A549 (cell line): ENCODE measurements around the gene RPS6KC1. TPM values are rescaled to one million over a fixed set of nuclear protein-coding genes. Genes with fewer than 3 reads are reported as not detected.

Experiments used
- ATAC-seq, 2 experiments: fragments of 200-7000 bp in 1 of 2; fragments of >200 bp in 1 of 2; cut with Nextera tagmentation in 1 of 2; cut with Tn5 transposase in 1 of 2; 3 replicates each; pipeline versions ENCODE4 v1.8.0 to v1.9.1; 2018 to 2020; ENCODE audit warnings: mild to moderate bottlenecking in 1 of 2, moderate library complexity in 1 of 2
- CTCF ChIA-PET: fragments of 300-600 bp; sonication (Branson Sonifier 250); formaldehyde crosslinking; extraction: SDS; loops from one replicate; lab custom pipeline; 2021; ENCODE audit warnings: antibody characterized with exemption, inconsistent platforms; lab: Yijun Ruan, JAX
- POLR2A ChIA-PET: fragments of 350-600 bp; formaldehyde crosslinking; extraction: SDS; loops from one replicate; lab custom pipeline; 2021; ENCODE audit warnings: antibody characterized with exemption, inconsistent platforms; lab: Yijun Ruan, JAX
- DNase-seq, 2 experiments: peaks; one replicate each; pipeline versions ENCODE4 v3.0.0 to v3.0.0-alpha.2; 2011 to 2016; ENCODE audit warnings: low read depth in 1 of 2, low spot score in 1 of 2
- FAIRE-seq: peaks from 2 replicates; lab custom pipeline; 2011; peaks lifted over from hg19 to GRCh38; lab: Jason Lieb, UNC
- H3K27ac ChIP-seq, 2 experiments: fragments of >200 bp; sonication (Bioruptor Twin); formaldehyde crosslinking; 3 replicates each; pipeline ENCODE4 v1.5.1; 2016 to 2017
- H3K4me1 ChIP-seq: fragments of >200 bp; sonication (Bioruptor Twin); formaldehyde crosslinking; 3 replicates; pipeline ENCODE4 v1.6.1; 2016
- H3K4me2 ChIP-seq: fragments of >200 bp; sonication (Bioruptor Twin); formaldehyde crosslinking; 3 replicates; pipeline ENCODE4 v1.6.1; 2016
- H3K4me3 ChIP-seq: fragments of >200 bp; sonication (Bioruptor Twin); formaldehyde crosslinking; 3 replicates; pipeline ENCODE4 v1.5.1; 2016
- H3K9me3 ChIP-seq: fragments of >200 bp; sonication (Bioruptor Twin); formaldehyde crosslinking; 3 replicates; pipeline ENCODE4 v1.6.1; 2016
- ATOH8 ChIP-seq: fragments of 250-450 bp; sonication (Bioruptor Pico); IDR thresholded peaks from 2 replicates; pipeline ENCODE4 v1.5.0; 2020; ENCODE audit warnings: low read depth, mild to moderate bottlenecking, moderate library complexity
- CEBPB ChIP-seq, 2 experiments: fragments of >200 bp in 1 of 2; sonication (Bioruptor Twin) in 1 of 2; formaldehyde crosslinking in 1 of 2; IDR thresholded peaks; 2 replicates each; pipeline ENCODE4 v1.6.1; 2012 to 2016
- CTCF ChIP-seq: fragments of >200 bp; sonication (Bioruptor Twin); formaldehyde crosslinking; IDR thresholded peaks from 3 replicates; pipeline ENCODE4 v1.5.1; 2016
- EHMT2 ChIP-seq: fragments of 200-600 bp; sonication (generic); IDR thresholded peaks from 2 replicates; pipeline ENCODE4 v1.6.1; 2016; ENCODE audit warnings: antibody characterized with exemption, low read depth, mild to moderate bottlenecking, moderate library complexity
- ESRRA ChIP-seq: fragments of 150-350 bp; IDR thresholded peaks from 2 replicates; pipeline ENCODE4 v1.6.1; 2014; ENCODE audit warnings: mild to moderate bottlenecking, low read length, borderline replicate concordance
- FOXS1 ChIP-seq: fragments of 250-450 bp; sonication (Bioruptor Pico); IDR thresholded peaks from 2 replicates; pipeline ENCODE4 v1.5.0; 2020; ENCODE audit warnings: mild to moderate bottlenecking, moderate library complexity
- GATA3 ChIP-seq: IDR thresholded peaks from 2 replicates; pipeline ENCODE4 v1.6.1; 2012; ENCODE audit warnings: borderline replicate concordance
- HDAC2 ChIP-seq: fragments of 200-600 bp; sonication (generic); IDR thresholded peaks from 2 replicates; pipeline ENCODE4 v1.6.1; 2016
- HES2 ChIP-seq: fragments of >200 bp; sonication (Bioruptor Twin); formaldehyde crosslinking; IDR thresholded peaks from 2 replicates; pipeline ENCODE4 v1.6.1; 2016
- HEYL ChIP-seq: fragments of 250-450 bp; sonication (Bioruptor Pico); IDR thresholded peaks from 2 replicates; pipeline ENCODE4 v1.8.0; 2021; ENCODE audit warnings: mild to moderate bottlenecking, moderate library complexity
- HOXB13 ChIP-seq: fragments of 250-450 bp; sonication (Bioruptor Pico); IDR thresholded peaks from 2 replicates; pipeline ENCODE4 v1.5.0; 2020; ENCODE audit warnings: low read depth, mild to moderate bottlenecking, moderate library complexity
- JUN ChIP-seq, 2 experiments: fragments of >200 bp; sonication (Bioruptor Twin); formaldehyde crosslinking; IDR thresholded peaks; 2 replicates in 1 of 2; 3 replicates in 1 of 2; pipeline ENCODE4 v1.6.1; 2016 to 2017
- KDM5A ChIP-seq: fragments of 200-600 bp; sonication (generic); IDR thresholded peaks from 2 replicates; pipeline ENCODE4 v1.6.1; 2016; ENCODE audit warnings: antibody characterized with exemption, mild to moderate bottlenecking
- MAX ChIP-seq: IDR thresholded peaks from 2 replicates; pipeline ENCODE4 v1.6.1; 2012
- NFE2L2 ChIP-seq: fragments of 150-350 bp; conservative IDR thresholded peaks from 2 replicates; pipeline ENCODE4 v1.6.1; 2014; ENCODE audit warnings: low read length
- PHF8 ChIP-seq: fragments of 200-600 bp; sonication (generic); IDR thresholded peaks from 2 replicates; pipeline ENCODE4 v1.6.1; 2016; ENCODE audit warnings: low read depth, mild to moderate bottlenecking, antibody characterized with exemption, moderate library complexity, borderline replicate concordance
- POLR2A ChIP-seq: IDR thresholded peaks from 2 replicates; pipeline ENCODE4 v1.6.1; 2012; ENCODE audit warnings: mild to moderate bottlenecking, low read length
- RAD21 ChIP-seq, 2 experiments: fragments of >200 bp in 1 of 2; sonication (Bioruptor Twin) in 1 of 2; formaldehyde crosslinking in 1 of 2; IDR thresholded peaks in 1 of 2; conservative IDR thresholded peaks in 1 of 2; 2 replicates in 1 of 2; 3 replicates in 1 of 2; pipeline ENCODE4 v1.6.1; 2012 to 2018; ENCODE audit warnings: inconsistent platforms in 1 of 2
- RARB ChIP-seq: fragments of 250-450 bp; sonication (Bioruptor Pico); IDR thresholded peaks from 2 replicates; pipeline ENCODE4 v1.8.0; 2021; ENCODE audit warnings: mild to moderate bottlenecking, moderate library complexity
- RCOR1 ChIP-seq: fragments of 150-350 bp; IDR thresholded peaks from 2 replicates; pipeline ENCODE4 v1.6.1; 2014; ENCODE audit warnings: antibody characterized with exemption, low read length, low read depth
- REST ChIP-seq: fragments of 200-600 bp; sonication (generic); IDR thresholded peaks from 2 replicates; pipeline ENCODE4 v1.6.1; 2016; ENCODE audit warnings: antibody characterized with exemption, mild to moderate bottlenecking, moderate library complexity
- RNF2 ChIP-seq: fragments of 200-600 bp; sonication (generic); IDR thresholded peaks from 2 replicates; pipeline ENCODE4 v1.6.1; 2016; ENCODE audit warnings: low read depth, mild to moderate bottlenecking, antibody characterized with exemption, moderate library complexity, borderline replicate concordance
- SMC3 ChIP-seq: fragments of >200 bp; sonication (Bioruptor Twin); formaldehyde crosslinking; IDR thresholded peaks from 3 replicates; pipeline ENCODE4 v1.6.1; 2018; ENCODE audit warnings: inconsistent platforms
- ZFP36 ChIP-seq: fragments of 450-650 bp; IDR thresholded peaks from 2 replicates; pipeline ENCODE4 v1.6.1; 2014; ENCODE audit warnings: borderline replicate concordance; ENCODE audit not compliant: partially characterized antibody
- ZNF302 ChIP-seq: fragments of 250-450 bp; sonication (Bioruptor Pico); IDR thresholded peaks from 2 replicates; pipeline ENCODE4 v1.9.0; 2021; ENCODE audit warnings: inconsistent platforms, mild to moderate bottlenecking, moderate library complexity
- ZSCAN20 ChIP-seq: fragments of 250-450 bp; sonication (Bioruptor Pico); IDR thresholded peaks from 2 replicates; pipeline ENCODE4 v1.8.0; 2022; ENCODE audit warnings: mild to moderate bottlenecking, moderate library complexity
- WGBS: methylation state at CpG from one replicate; pipeline ENCODE4 v1.1.6; 2017; ENCODE audit errors: missing lambda C conversion rate; 5-methylcytosine and 5-hydroxymethylcytosine counted together
- polyA plus RNA-seq, 4 experiments: library from polyadenylated mRNA; depleted of rRNA in 3 of 4; stranded (reverse); fragments of >200 nt; fragmentation: RNase III in 1 of 4; extraction: RNeasy Plus Mini Kit Qiagen cat#74134 plus additional on column Dnase treatment in 1 of 4; gene quantifications; 2 replicates in 3 of 4; 3 replicates in 1 of 4; pipeline ENCODE4 v1.2.3, GENCODE V29; 2011 to 2017

The RPS6KC1 gene
- polyA plus RNA-seq, 2 of the 4 experiments (the other 2 are of a cell fraction) = 11.7 to 25.4 TPM

- no peak for TF ChIP-seq ZSCAN20
- TF ChIP-seq HES2 = no peak
- no peak for TF ChIP-seq HEYL (CRISPR knock-in tag)
- TF ChIP-seq HDAC2 = no peak
- TF ChIP-seq GATA3 = no peak
- no peak for TF ChIP-seq POLR2A
- TF ChIP-seq RAD21 (conservative IDR thresholded peaks at IDR 0.05 in 1 of 2, IDR thresholded peaks at IDR 0.05 in 1 of 2) = no peak
- TF ChIP-seq HOXB13 (CRISPR knock-in tag) = no peak
- TF ChIP-seq CEBPB (IDR thresholded peaks at IDR 0.05) = no peak
- TF ChIP-seq SMC3 = no peak
- POLR2A ChIA-PET = no interaction called here
- CTCF ChIA-PET = interaction anchor here (0.7 to 1.1 kb wide), 2 partner anchors 12 to 988 kb away, joined by 3 to 6 read pairs; no protein-coding TSS in a partner anchor
- Histone ChIP-seq H3K27ac (no peak overlapping the region), H3K4me2 (no peak overlapping the region), H3K4me3 (no peak overlapping the region), H3K4me1 (no peaks in the 10 kb centered on the region), H3K9me3 (peaks cover 2% of the 10 kb centered on the region; the same call in 1 of the 3 replicates)
- no peak for ATAC-seq
- FAIRE-seq = no peak
- no peak for DNase-seq
These were observed 84.5 kb downstream of the RPS6KC1 start for GRCh38 chr1:213135572-213135971.

GRCh38 chr1:213136190-213136917 lies 85.3 kb downstream of the RPS6KC1 start:
- WGBS = 87% methylated on average over 5 of the region's 5 CpGs
- no peak for FAIRE-seq
- no peak overlapping the region for H3K4me2 ChIP-seq
- H3K9me3 ChIP-seq = peaks cover 2% of the 10 kb centered on the region; the same call in 1 of the 3 replicates
- DNase-seq = no peak
- TF ChIP-seq RNF2 = no peak
- no peak for TF ChIP-seq CEBPB (IDR thresholded peaks at IDR 0.05)
- TF ChIP-seq POLR2A = no peak
- TF ChIP-seq RARB (CRISPR knock-in tag) = no peak
- TF ChIP-seq EHMT2 = no peak
- no peak for TF ChIP-seq NFE2L2
- no peak for TF ChIP-seq RCOR1
- no peak for TF ChIP-seq ESRRA
- no peak for TF ChIP-seq REST
- TF ChIP-seq CTCF = no peak
- no peak for TF ChIP-seq ZNF302
- TF ChIP-seq PHF8 = no peak
- TF ChIP-seq ATOH8 (CRISPR knock-in tag) = no peak
- no peak for TF ChIP-seq KDM5A
- no peak for TF ChIP-seq GATA3
- no peak for TF ChIP-seq ZFP36
- no peak for TF ChIP-seq FOXS1 (CRISPR knock-in tag)
- TF ChIP-seq MAX = no peak
- TF ChIP-seq JUN (IDR thresholded peaks at IDR 0.05) = no peak
- POLR2A ChIA-PET = no interaction called here
- no peak overlapping the region for H3K4me3 ChIP-seq
- ATAC-seq = no peak; a peak in 1 of 6 replicates
- no peak overlapping the region for H3K27ac ChIP-seq
- H3K4me1 ChIP-seq = no peaks in the 10 kb centered on the region
- CTCF ChIA-PET = interaction anchor here (0.7 to 1.1 kb wide), 2 partner anchors 13 to 987 kb away, joined by 3 to 6 read pairs; no protein-coding TSS in a partner anchor
